Osteoblast (primary cell): ENCODE results near the gene ZFYVE27. TPM values are rescaled to one million over a fixed set of nuclear protein-coding genes. Genes with fewer than 3 reads are reported as not detected.

Experiments
- DNase-seq: peaks from one replicate; pipeline ENCODE4 v3.0.0; 2011; ENCODE audit warnings: low spot score, mixed read lengths; ENCODE audit not compliant: insufficient read length; ENCODE audit errors: missing footprints
- H2AFZ ChIP-seq: 2 replicates; pipeline ENCODE4 v1.6.0; 2011; ENCODE audit warnings: mild to moderate bottlenecking, low read length
- H3K27ac ChIP-seq: 2 replicates; pipeline ENCODE4 v1.5.1; 2011; ENCODE audit warnings: mild to moderate bottlenecking, low read depth, low read length, moderate library complexity
- H3K27me3 ChIP-seq: 2 replicates; pipeline ENCODE4 v1.6.0; 2012; ENCODE audit warnings: mild to moderate bottlenecking, control low read depth, inconsistent platforms, low read length, moderate library complexity; ENCODE audit not compliant: insufficient read depth
- H3K36me3 ChIP-seq: 2 replicates; pipeline ENCODE4 v1.5.1; 2011; ENCODE audit warnings: mild to moderate bottlenecking, low read length, control low read depth, moderate library complexity; ENCODE audit not compliant: insufficient read depth
- H3K4me1 ChIP-seq: 2 replicates; pipeline ENCODE4 v1.5.1; 2011; ENCODE audit warnings: mild to moderate bottlenecking, low read length, control low read depth, moderate library complexity; ENCODE audit not compliant: insufficient read depth
- H3K4me2 ChIP-seq: 2 replicates; pipeline ENCODE4 v1.6.0; 2011; ENCODE audit warnings: mild to moderate bottlenecking, low read length; ENCODE audit not compliant: insufficient read depth
- H3K4me3 ChIP-seq: fragments of 200-600 bp; sonication (generic); 3 replicates; pipeline ENCODE4 v1.5.1; 2012; ENCODE audit warnings: mild to moderate bottlenecking, low read length, inconsistent platforms; ENCODE audit not compliant: insufficient read depth
- H3K79me2 ChIP-seq: 2 replicates; pipeline ENCODE4 v1.6.0; 2012; ENCODE audit warnings: mild to moderate bottlenecking, low read length, control low read depth, inconsistent platforms; ENCODE audit not compliant: insufficient read depth
- H3K9me3 ChIP-seq: 2 replicates; pipeline ENCODE4 v1.5.1; 2011; ENCODE audit warnings: low read depth, low read length, control low read depth
- H4K20me1 ChIP-seq: 2 replicates; pipeline ENCODE4 v1.6.0; 2012; ENCODE audit warnings: mild to moderate bottlenecking, low read length, control low read depth; ENCODE audit not compliant: insufficient read depth
- total RNA-seq: library from RNA; depleted of rRNA; stranded (reverse); fragments of >200 nt; gene quantifications from 2 replicates; pipeline ENCODE4 v1.2.3, GENCODE V29; 2012
- TF ChIP-seq, protein P1 (sequence below): IDR thresholded peaks from 2 replicates; pipeline ENCODE4 v1.5.1; 2011; ENCODE audit warnings: mild to moderate bottlenecking, low read depth, low read length, moderate library complexity; ENCODE audit errors: extremely low read depth

The ZFYVE27 gene
- total RNA-seq, 1 donor: 19.9 TPM

DNA sequence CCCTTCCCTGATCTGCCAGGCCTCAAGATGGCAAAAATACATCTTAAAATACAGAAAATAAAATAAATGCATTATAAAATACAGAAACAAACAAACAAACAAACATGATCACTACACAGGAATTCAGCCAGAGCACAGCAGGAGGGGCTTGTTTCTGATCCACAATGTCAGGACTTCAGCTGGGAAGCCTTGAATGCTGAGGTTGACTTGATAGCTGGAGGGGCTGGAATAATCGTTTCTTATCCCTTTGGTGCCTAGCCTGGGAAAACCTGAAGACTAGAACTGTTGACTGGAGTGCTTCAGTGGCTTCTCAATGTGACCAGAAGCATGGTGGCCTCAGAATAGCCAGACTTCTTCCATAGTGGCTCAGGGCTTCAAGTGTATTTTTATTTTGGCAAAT is 32.6 kb upstream of the ZFYVE27 start:
- no peaks in the 10 kb centered on the region for H3K79me2 ChIP-seq
- H3K4me1 ChIP-seq: peaks cover 10% of the 10 kb centered on the region
- H2AFZ ChIP-seq: no peak overlapping the region
- H3K27me3 ChIP-seq: no peaks in the 10 kb centered on the region
- no peak overlapping the region for H3K4me2 ChIP-seq
- no peaks in the 10 kb centered on the region for H3K36me3 ChIP-seq
- no peak for DNase-seq
- H4K20me1 ChIP-seq: no peaks in the 10 kb centered on the region
- no peaks in the 10 kb centered on the region for H3K9me3 ChIP-seq
- TF ChIP-seq, protein P1, sequence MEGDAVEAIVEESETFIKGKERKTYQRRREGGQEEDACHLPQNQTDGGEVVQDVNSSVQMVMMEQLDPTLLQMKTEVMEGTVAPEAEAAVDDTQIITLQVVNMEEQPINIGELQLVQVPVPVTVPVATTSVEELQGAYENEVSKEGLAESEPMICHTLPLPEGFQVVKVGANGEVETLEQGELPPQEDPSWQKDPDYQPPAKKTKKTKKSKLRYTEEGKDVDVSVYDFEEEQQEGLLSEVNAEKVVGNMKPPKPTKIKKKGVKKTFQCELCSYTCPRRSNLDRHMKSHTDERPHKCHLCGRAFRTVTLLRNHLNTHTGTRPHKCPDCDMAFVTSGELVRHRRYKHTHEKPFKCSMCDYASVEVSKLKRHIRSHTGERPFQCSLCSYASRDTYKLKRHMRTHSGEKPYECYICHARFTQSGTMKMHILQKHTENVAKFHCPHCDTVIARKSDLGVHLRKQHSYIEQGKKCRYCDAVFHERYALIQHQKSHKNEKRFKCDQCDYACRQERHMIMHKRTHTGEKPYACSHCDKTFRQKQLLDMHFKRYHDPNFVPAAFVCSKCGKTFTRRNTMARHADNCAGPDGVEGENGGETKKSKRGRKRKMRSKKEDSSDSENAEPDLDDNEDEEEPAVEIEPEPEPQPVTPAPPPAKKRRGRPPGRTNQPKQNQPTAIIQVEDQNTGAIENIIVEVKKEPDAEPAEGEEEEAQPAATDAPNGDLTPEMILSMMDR: no peak
- no peak overlapping the region for H3K4me3 ChIP-seq
- H3K27ac ChIP-seq: no peak overlapping the region

GRCh38 chr10:97705006-97705670 is 31.8 kb upstream of the ZFYVE27 start:
- no peaks in the 10 kb centered on the region for H3K36me3 ChIP-seq
- TF ChIP-seq, protein P1: no peak
- H3K4me2 ChIP-seq: no peak overlapping the region
- no peaks in the 10 kb centered on the region for H3K27me3 ChIP-seq
- H3K27ac ChIP-seq: no peak overlapping the region
- H3K79me2 ChIP-seq: no peaks in the 10 kb centered on the region
- no peak overlapping the region for H3K4me3 ChIP-seq
- H4K20me1 ChIP-seq: no peaks in the 10 kb centered on the region
- DNase-seq: no peak
- H3K4me1 ChIP-seq: peaks cover 18% of the 10 kb centered on the region
- no peak overlapping the region for H2AFZ ChIP-seq
- no peaks in the 10 kb centered on the region for H3K9me3 ChIP-seq

DNA sequence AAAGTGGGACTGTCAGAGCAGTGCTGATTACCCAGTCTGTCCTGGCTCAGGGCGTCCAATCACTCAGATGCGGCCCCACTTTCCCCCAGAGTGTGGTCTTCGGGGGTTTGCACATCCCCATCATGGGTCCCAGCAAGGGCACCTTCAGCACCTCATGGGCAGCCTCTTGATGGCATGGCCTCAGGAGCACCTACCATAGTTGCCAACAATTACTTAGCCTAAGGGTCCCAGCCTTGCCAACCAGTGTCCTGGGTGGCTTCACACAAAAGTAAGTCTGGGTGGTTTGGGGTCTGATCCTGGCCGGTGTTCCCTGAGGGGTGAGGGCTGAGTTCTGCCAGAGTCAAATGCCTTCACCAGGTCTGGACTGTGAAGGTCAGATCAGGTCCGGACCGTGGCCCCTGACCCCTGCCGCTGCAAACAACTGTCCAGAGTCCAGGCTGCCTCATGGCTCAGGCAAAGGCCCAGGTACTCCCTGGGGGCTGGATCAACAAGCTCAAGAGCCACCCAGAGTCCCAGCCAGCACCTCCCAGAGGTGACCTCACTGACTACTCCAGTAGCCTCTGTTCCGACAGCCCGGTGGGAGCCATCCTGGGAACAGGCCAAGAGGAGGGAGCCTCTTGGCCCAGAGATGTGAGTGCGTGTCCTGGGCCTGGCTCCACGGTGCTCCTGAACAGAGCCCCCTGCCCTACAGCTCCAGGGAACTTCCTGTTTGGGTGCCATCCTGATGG is 29.6 kb upstream of the ZFYVE27 start:
- Histone ChIP-seq H3K36me3 (no peaks in the 10 kb centered on the region), H3K4me1 (peaks cover 20% of the 10 kb centered on the region), H2AFZ (no peak overlapping the region), H3K9me3 (no peaks in the 10 kb centered on the region), H3K4me3 (no peak overlapping the region), H3K27ac (no peak overlapping the region), H3K27me3 (no peaks in the 10 kb centered on the region), H3K79me2 (no peaks in the 10 kb centered on the region), H3K4me2 (no peak overlapping the region), H4K20me1 (no peaks in the 10 kb centered on the region)
- no peak for DNase-seq
- TF ChIP-seq, protein P1: no peak

- TF ChIP-seq, protein P1: no peak
- DNase-seq: no peak
- Histone ChIP-seq H3K9me3 (no peaks in the 10 kb centered on the region), H3K27ac (no peak overlapping the region), H3K4me3 (no peak overlapping the region), H3K4me1 (peaks cover 25% of the 10 kb centered on the region), H2AFZ (no peak overlapping the region), H4K20me1 (no peaks in the 10 kb centered on the region), H3K4me2 (no peak overlapping the region), H3K79me2 (no peaks in the 10 kb centered on the region), H3K36me3 (no peaks in the 10 kb centered on the region), H3K27me3 (no peaks in the 10 kb centered on the region)
These were observed 28.8 kb upstream of the ZFYVE27 start for GRCh38 chr10:97708167-97708566.
